ENCODE results near the gene ACOX1.

ACOX1 gene

DNA sequence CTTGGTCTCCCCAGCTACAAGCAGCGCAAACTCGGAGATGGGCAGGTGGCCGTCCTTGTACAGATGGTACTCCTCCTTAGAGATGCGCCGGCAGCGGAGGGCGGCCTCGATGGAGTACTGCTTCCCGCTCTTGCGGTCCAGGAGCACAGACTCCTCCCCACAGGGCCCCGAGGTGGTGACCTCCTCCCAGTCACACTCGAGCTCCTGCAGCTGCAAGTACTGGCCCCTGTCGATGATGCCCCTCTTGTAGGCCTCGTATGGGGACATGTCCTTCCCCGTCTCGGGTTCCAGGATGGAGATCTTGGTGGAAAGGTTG lies 28.8 kb upstream of the ACOX1 start:
- no peak overlapping the region for H3K4me3 ChIP-seq (ENCODE audit: low read depth, low read length)
- CTCF ChIA-PET: interaction anchor here (0.5 to 12.1 kb wide), 9 partner anchors 8 to 293 kb away, joined by 3 to 224 read pairs (median 4); partner anchors contain the start of genes ACOX1, CDK3, FBF1 and MRPL38

DNA sequence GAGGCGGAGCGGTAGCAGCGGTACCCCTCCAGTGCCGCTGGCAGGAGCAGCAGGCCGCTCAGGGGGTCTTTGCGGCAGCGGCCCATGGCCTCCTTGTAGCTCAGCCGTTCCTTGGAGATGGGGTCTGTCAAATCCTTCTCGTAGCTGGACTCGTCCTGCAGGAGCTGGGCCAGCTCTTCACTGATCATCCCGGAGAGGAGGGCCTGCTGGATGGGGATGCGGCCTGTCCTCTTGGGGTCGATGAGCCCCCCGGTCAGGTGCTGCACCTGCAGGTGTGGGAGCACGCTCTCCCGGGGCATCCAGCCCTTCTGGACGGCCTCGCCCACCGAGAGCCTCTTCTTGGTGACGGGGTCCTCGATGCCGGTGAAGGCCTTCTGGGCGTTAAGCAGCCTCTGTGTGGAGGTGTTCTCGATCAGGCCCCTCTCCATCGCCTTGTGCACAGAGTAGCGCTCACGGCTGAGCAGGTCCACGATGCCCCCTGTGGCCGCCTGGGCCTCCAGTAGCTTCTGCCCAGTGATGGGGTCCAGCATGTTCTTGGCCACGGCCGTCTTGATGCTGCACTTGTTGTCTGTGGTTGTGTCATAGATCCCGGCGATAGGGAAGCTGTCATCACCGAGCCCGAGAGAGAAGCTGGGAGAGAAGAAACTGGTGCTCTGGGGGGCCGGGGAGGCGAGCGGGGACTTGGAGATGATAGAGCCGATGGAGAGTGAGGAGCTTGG lies 28.3 kb upstream of the ACOX1 start:
- H3K9me3 ChIP-seq (ENCODE audit: control insufficient read depth, insufficient read depth, low read depth, low read length): no peaks in the 10 kb centered on the region
- POLR2A ChIA-PET: interaction anchor here (0.7 to 1.3 kb wide), 4 partner anchors 10 to 102 kb away, joined by 3 to 4 read pairs (median 3); partner anchors contain the start of genes MRPL38 and SRP68
- H3K4me3 ChIP-seq (ENCODE audit: low read depth, low read length): no peak overlapping the region
- H3K4me1 ChIP-seq (ENCODE audit: control insufficient read depth, insufficient read depth, low read length): no peaks in the 10 kb centered on the region
- TF ChIP-seq ZNF10 (tag by site-specific recombination; IDR thresholded peaks at IDR 0.05) (no peak), ZNF529 (tag by site-specific recombination; IDR thresholded peaks at IDR 0.05; ENCODE audit: insufficient replicate concordance) (no peak), ZIC2 (tag by site-specific recombination; IDR thresholded peaks at IDR 0.05) (no peak), YY2 (tag by site-specific recombination; IDR thresholded peaks at IDR 0.05) (no peak), EGR2 (tag by site-specific recombination; IDR thresholded peaks at IDR 0.05; ENCODE audit: low read depth) (no peak), ZNF791 (tag by site-specific recombination; IDR thresholded peaks at IDR 0.05) (no peak), ZNF621 (tag by site-specific recombination; IDR thresholded peaks at IDR 0.05) (no peak), ZFP69B (tag by site-specific recombination; IDR thresholded peaks at IDR 0.05) (no peak), ZNF24 (tag by site-specific recombination; IDR thresholded peaks at IDR 0.05) (no peak), ZNF660 (tag by site-specific recombination; IDR thresholded peaks at IDR 0.05) (no peak), KLF9 (tag by site-specific recombination; IDR thresholded peaks at IDR 0.05; ENCODE audit: low read depth) (no peak), ZNF623 (tag by site-specific recombination; IDR thresholded peaks at IDR 0.05) (no peak)
- TF ChIP-seq, protein P1, sequence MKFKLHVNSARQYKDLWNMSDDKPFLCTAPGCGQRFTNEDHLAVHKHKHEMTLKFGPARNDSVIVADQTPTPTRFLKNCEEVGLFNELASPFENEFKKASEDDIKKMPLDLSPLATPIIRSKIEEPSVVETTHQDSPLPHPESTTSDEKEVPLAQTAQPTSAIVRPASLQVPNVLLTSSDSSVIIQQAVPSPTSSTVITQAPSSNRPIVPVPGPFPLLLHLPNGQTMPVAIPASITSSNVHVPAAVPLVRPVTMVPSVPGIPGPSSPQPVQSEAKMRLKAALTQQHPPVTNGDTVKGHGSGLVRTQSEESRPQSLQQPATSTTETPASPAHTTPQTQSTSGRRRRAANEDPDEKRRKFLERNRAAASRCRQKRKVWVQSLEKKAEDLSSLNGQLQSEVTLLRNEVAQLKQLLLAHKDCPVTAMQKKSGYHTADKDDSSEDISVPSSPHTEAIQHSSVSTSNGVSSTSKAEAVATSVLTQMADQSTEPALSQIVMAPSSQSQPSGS (tag by site-specific recombination; IDR thresholded peaks at IDR 0.05; ENCODE audit: low read depth): no peak
- no peak overlapping the region for H3K27ac ChIP-seq (ENCODE audit: extremely low read depth, low read depth, low read length)
- no peaks in the 10 kb centered on the region for H3K36me3 ChIP-seq (ENCODE audit: control insufficient read depth in 2 of 2, insufficient read depth in 1 of 2, low read length in 2 of 2)
- CTCF ChIA-PET: interaction anchor here (0.6 to 12.1 kb wide), 8 partner anchors 8 to 114 kb away, joined by 3 to 224 read pairs (median 4); partner anchors contain the start of genes ACOX1, CDK3, MRPL38 and TEN1

More for the DNA sequence above, 28.8 kb upstream of the ACOX1 start:
- POLR2A ChIA-PET: interaction anchor here (0.7 to 1.3 kb wide), 4 partner anchors 9 to 103 kb away, joined by 3 to 4 read pairs (median 3); partner anchors contain the start of genes MRPL38 and SRP68
- Histone ChIP-seq H3K4me1 (ENCODE audit: control insufficient read depth, insufficient read depth, low read length) (no peaks in the 10 kb centered on the region), H3K9me3 (ENCODE audit: control insufficient read depth, insufficient read depth, low read depth, low read length) (no peaks in the 10 kb centered on the region), H3K27ac (ENCODE audit: extremely low read depth, low read depth, low read length) (no peak overlapping the region), H3K36me3 (ENCODE audit: control insufficient read depth in 2 of 2, insufficient read depth in 1 of 2, low read length in 2 of 2) (no peaks in the 10 kb centered on the region)
- TF ChIP-seq ZNF202 (tag by site-specific recombination; IDR thresholded peaks at IDR 0.05; ENCODE audit: borderline replicate concordance) (no peak), ZNF514 (tag by site-specific recombination; IDR thresholded peaks at IDR 0.05) (no peak), OVOL3 (tag by site-specific recombination; IDR thresholded peaks at IDR 0.05) (no peak), ZNF792 (tag by site-specific recombination; IDR thresholded peaks at IDR 0.05) (no peak), ZNF654 (tag by site-specific recombination; IDR thresholded peaks at IDR 0.05; ENCODE audit: low read depth) (no peak), PRDM1 (tag by site-specific recombination; IDR thresholded peaks at IDR 0.05) (no peak), ZSCAN30 (tag by site-specific recombination; IDR thresholded peaks at IDR 0.05) (no peak), TCF7L2 (IDR thresholded peaks at IDR 0.05; ENCODE audit: borderline replicate concordance, low read depth, low read length) (no peak)
- TF ChIP-seq, protein P2, sequence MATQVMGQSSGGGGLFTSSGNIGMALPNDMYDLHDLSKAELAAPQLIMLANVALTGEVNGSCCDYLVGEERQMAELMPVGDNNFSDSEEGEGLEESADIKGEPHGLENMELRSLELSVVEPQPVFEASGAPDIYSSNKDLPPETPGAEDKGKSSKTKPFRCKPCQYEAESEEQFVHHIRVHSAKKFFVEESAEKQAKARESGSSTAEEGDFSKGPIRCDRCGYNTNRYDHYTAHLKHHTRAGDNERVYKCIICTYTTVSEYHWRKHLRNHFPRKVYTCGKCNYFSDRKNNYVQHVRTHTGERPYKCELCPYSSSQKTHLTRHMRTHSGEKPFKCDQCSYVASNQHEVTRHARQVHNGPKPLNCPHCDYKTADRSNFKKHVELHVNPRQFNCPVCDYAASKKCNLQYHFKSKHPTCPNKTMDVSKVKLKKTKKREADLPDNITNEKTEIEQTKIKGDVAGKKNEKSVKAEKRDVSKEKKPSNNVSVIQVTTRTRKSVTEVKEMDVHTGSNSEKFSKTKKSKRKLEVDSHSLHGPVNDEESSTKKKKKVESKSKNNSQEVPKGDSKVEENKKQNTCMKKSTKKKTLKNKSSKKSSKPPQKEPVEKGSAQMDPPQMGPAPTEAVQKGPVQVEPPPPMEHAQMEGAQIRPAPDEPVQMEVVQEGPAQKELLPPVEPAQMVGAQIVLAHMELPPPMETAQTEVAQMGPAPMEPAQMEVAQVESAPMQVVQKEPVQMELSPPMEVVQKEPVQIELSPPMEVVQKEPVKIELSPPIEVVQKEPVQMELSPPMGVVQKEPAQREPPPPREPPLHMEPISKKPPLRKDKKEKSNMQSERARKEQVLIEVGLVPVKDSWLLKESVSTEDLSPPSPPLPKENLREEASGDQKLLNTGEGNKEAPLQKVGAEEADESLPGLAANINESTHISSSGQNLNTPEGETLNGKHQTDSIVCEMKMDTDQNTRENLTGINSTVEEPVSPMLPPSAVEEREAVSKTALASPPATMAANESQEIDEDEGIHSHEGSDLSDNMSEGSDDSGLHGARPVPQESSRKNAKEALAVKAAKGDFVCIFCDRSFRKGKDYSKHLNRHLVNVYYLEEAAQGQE (tag by site-specific recombination; IDR thresholded peaks at IDR 0.05): no peak
- TF ChIP-seq, protein P3, sequence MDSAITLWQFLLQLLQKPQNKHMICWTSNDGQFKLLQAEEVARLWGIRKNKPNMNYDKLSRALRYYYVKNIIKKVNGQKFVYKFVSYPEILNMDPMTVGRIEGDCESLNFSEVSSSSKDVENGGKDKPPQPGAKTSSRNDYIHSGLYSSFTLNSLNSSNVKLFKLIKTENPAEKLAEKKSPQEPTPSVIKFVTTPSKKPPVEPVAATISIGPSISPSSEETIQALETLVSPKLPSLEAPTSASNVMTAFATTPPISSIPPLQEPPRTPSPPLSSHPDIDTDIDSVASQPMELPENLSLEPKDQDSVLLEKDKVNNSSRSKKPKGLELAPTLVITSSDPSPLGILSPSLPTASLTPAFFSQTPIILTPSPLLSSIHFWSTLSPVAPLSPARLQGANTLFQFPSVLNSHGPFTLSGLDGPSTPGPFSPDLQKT (IDR thresholded peaks at IDR 0.05; ENCODE audit: borderline replicate concordance, low read depth, low read length): no peak
- TF ChIP-seq, protein P4, sequence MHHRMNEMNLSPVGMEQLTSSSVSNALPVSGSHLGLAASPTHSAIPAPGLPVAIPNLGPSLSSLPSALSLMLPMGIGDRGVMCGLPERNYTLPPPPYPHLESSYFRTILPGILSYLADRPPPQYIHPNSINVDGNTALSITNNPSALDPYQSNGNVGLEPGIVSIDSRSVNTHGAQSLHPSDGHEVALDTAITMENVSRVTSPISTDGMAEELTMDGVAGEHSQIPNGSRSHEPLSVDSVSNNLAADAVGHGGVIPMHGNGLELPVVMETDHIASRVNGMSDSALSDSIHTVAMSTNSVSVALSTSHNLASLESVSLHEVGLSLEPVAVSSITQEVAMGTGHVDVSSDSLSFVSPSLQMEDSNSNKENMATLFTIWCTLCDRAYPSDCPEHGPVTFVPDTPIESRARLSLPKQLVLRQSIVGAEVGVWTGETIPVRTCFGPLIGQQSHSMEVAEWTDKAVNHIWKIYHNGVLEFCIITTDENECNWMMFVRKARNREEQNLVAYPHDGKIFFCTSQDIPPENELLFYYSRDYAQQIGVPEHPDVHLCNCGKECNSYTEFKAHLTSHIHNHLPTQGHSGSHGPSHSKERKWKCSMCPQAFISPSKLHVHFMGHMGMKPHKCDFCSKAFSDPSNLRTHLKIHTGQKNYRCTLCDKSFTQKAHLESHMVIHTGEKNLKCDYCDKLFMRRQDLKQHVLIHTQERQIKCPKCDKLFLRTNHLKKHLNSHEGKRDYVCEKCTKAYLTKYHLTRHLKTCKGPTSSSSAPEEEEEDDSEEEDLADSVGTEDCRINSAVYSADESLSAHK (tag by site-specific recombination; IDR thresholded peaks at IDR 0.05): no peak
- TF ChIP-seq, protein P5, sequence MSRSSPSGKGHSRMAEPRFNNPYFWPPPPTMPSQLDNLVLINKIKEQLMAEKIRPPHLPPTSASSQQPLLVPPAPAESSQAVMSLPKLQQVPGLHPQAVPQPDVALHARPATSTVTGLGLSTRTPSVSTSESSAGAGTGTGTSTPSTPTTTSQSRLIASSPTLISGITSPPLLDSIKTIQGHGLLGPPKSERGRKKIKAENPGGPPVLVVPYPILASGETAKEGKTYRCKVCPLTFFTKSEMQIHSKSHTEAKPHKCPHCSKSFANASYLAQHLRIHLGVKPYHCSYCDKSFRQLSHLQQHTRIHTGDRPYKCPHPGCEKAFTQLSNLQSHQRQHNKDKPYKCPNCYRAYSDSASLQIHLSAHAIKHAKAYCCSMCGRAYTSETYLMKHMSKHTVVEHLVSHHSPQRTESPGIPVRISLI (tag by site-specific recombination; IDR thresholded peaks at IDR 0.05): no peak

Data from HEK293 (cell line).